HG03520 (cell line): ENCODE measurements around the gene CCT5.

Source experiments
- ATAC-seq: cut with Tn5 transposase; IDR thresholded peaks from one replicate; pipeline ENCODE4 v1.9.1; 2021; ENCODE audit warnings: mild to moderate bottlenecking, moderate library complexity; ENCODE audit not compliant: unreplicated experiment

The CCT5 gene

GRCh38 chr5:10297646-10298204 lies 47.6 kb downstream of the CCT5 start:
- no peak for ATAC-seq

- ATAC-seq, result no peak
Observed at GRCh38 chr5:10300246-10300645, 50.2 kb downstream of the CCT5 start.

GRCh38 chr5:10301266-10301665 lies 51.2 kb downstream of the CCT5 start:
- no peak for ATAC-seq

GRCh38 chr5:10301842-10302610 lies 51.9 kb downstream of the CCT5 start:
- ATAC-seq, result no peak

- ATAC-seq, result no peak
Observed at GRCh38 chr5:10303201-10303600, 53.1 kb downstream of the CCT5 start.

GRCh38 chr5:10303699-10304170 lies 53.7 kb downstream of the CCT5 start:
- ATAC-seq, result no peak

GRCh38 chr5:10304932-10305331 lies 54.9 kb downstream of the CCT5 start:
- no peak for ATAC-seq

GRCh38 chr5:10306114-10306513 lies 56.0 kb downstream of the CCT5 start:
- ATAC-seq, result no peak

GRCh38 chr5:10306806-10307205 lies 56.7 kb downstream of the CCT5 start:
- no peak for ATAC-seq

- peak; percentile 60 for ATAC-seq
Observed at GRCh38 chr5:10307206-10308148, 57.4 kb downstream of the CCT5 start, which contains the start of gene CMBL. TSS of gene CMBL (minus strand) at chr5:10307902. CDS start at chr5:10290762, 17,140 bp downstream.

- no peak for ATAC-seq
Observed at GRCh38 chr5:10308844-10309243, 58.8 kb downstream of the CCT5 start.

- no peak for ATAC-seq
Observed at GRCh38 chr5:10310066-10310779, 60.1 kb downstream of the CCT5 start.

GRCh38 chr5:10310835-10311570 lies 60.9 kb downstream of the CCT5 start:
- peak; percentile 95 for ATAC-seq

GRCh38 chr5:10311595-10312425 lies 61.7 kb downstream of the CCT5 start:
- ATAC-seq, result no peak

- ATAC-seq, result no peak
Observed at GRCh38 chr5:10315201-10315600, 65.1 kb downstream of the CCT5 start.
